ENCODE results near the gene ROR1. TPM values are rescaled to one million over a fixed set of nuclear protein-coding genes. Genes with fewer than 3 reads are reported as not detected.

The ROR1 gene
- total RNA-seq, 1 experiment from 2014 or later, result not detected

GRCh38 chr1:63870152-63870551, 96.3 kb downstream of the ROR1 start:
- in situ Hi-C loops (cut with HindIII; ENCODE audit: low sequenced_read_pairs), result no loop called here
- DNase-seq (ENCODE audit: low spot score), result no peak

- DNase-seq (ENCODE audit: low spot score), result no peak
- in situ Hi-C loops (cut with HindIII; ENCODE audit: low sequenced_read_pairs), result no loop called here
These were observed 97.6 kb downstream of the ROR1 start for GRCh38 chr1:63871463-63871862.

DNA sequence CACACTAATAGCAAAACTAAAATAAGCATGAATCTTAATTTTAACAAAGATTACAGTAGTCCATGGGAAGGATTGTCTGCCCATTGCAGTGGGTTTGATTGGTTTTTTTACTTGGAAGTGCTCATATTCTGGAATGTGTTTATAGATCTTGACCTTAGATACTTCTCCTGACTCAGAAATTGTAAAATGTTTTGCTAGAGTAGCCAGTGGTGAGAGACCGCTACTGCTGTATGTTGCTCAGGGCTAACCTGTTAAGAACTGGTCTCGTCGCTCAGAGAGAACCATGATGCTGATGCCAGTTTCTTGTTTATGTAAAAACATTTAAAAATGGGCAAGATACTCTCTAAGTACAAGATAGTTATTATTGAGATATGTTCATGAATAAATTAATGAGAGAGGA, 99.9 kb downstream of the ROR1 start:
- in situ Hi-C loops (cut with HindIII; ENCODE audit: low sequenced_read_pairs), result no loop called here
- no peak for DNase-seq (ENCODE audit: low spot score)

- no peak for DNase-seq (ENCODE audit: low spot score)
- in situ Hi-C loops (cut with HindIII; ENCODE audit: low sequenced_read_pairs), result no loop called here
These were observed 100.6 kb downstream of the ROR1 start for GRCh38 chr1:63874278-63874880.

GRCh38 chr1:63875636-63876035, 101.8 kb downstream of the ROR1 start:
- in situ Hi-C loops (cut with HindIII; ENCODE audit: low sequenced_read_pairs), result no loop called here
- no peak for DNase-seq (ENCODE audit: low spot score)

- in situ Hi-C loops (cut with HindIII; ENCODE audit: low sequenced_read_pairs), result no loop called here
These were observed 103.4 kb downstream of the ROR1 start for GRCh38 chr1:63877021-63877767.

GRCh38 chr1:63877816-63878215, 104.0 kb downstream of the ROR1 start:
- in situ Hi-C loops (cut with HindIII; ENCODE audit: low sequenced_read_pairs), result no loop called here
- no peak for DNase-seq (ENCODE audit: low spot score)

More at GRCh38 chr1:63877021-63877767, 103.4 kb downstream of the ROR1 start:
- no peak for DNase-seq (ENCODE audit: low spot score)

GRCh38 chr1:63878932-63879331, 105.1 kb downstream of the ROR1 start:
- in situ Hi-C loops (cut with HindIII; ENCODE audit: low sequenced_read_pairs), result no loop called here
- no peak for DNase-seq (ENCODE audit: low spot score)

DNA sequence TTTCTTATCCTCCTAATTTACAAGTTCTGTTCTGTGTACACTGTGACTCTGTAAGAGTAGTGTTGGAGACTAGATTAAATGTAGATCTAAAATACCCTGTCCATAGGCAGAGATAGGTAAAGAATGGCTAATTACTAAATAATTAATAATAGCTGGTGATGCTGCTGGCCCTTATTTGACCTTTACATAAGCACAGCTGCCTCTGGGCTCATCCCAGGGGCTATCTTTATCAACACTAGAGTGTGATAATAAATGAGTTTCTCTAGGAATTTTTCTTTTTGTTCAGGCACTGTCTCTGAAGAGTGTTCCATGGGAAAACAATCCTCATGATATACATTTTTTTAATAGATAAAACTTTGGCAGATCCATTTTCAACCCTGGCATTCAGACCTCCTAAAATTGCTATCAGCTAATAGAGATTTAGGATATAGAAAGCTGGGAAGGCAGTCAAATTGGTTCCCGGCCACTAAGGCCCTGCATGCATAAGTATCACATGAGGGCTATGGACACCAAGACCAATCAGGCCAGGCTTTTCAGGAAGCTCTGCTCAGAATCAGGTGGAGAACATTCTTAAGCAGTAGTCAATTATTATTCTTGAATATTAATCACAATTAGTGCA, 107.2 kb downstream of the ROR1 start:
- DNase-seq (ENCODE audit: low spot score), result no peak
- in situ Hi-C loops (cut with HindIII; ENCODE audit: low sequenced_read_pairs), result no loop called here

DNA sequence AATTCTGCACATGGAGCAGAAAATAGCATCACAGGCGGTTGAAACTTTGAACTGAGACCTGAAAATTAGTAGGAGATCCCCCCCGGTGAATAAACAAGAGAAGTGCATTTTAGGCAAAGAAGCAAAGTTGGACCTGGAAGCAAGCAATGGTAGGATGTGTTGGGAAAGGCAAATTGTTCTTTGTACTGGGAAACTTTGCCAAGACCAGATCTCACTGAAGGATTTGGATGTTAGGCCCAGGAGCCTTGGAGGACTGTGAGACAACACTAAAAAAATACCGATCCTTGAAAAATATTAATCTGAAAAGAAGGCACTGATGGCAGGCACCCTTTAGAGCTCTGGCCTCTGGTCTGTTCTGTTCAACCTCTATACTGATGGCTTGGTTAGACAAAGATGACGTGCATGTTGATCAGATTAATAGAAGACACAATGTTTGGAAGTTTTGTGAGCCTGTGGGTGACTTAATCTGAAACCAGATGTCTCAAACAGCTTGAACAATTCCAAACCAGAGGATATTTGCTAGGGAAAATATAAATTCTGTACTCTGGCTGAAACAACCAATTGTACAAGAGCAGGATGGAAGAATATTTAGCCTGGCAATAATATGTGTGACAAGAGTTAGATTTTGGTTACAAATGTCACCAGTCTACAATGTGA, 108.4 kb downstream of the ROR1 start:
- in situ Hi-C loops (cut with HindIII; ENCODE audit: low sequenced_read_pairs), result no loop called here

DNA sequence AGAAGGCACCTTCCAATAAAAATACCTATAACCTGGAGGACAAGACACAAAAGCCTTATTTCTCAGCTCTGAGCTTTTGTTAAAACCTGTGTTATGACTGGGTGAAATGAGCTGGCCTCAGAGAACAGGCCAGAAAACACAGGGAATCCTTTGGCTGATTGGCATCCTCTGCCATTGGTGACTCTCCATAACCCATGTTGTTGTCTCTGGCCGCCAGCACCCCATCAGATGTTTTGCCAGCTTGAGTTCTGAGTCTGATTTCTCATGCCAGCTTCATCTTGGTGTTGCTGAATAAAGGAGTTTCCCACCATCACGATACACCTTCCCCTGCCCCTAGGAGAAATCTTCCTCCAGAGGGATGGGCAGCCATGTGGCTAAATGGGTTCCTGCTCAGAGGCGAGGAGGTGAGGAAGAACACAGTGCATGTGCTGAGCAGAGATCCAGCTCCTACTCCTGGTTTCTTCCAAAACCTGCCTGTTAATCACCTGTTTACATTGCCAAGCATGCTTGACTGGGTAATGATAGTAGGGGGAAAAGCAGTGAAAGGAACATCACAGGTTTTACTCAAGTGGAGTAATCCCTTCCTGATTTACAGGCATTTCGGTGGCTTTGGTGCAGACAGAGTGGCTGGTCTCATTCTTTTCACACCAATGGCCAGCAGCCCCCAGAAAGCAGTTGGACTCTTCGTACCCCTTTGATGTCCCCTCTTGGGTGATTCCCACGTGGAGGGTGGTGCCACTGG, 109.8 kb downstream of the ROR1 start:
- in situ Hi-C loops (cut with HindIII; ENCODE audit: low sequenced_read_pairs), result no loop called here
- peak; percentile 81 for DNase-seq (ENCODE audit: low spot score)

More for the DNA sequence above, 108.4 kb downstream of the ROR1 start:
- DNase-seq (ENCODE audit: low spot score), result no peak

- DNase-seq (ENCODE audit: low spot score), result no peak
- in situ Hi-C loops (cut with HindIII; ENCODE audit: low sequenced_read_pairs), result no loop called here
These were observed 110.7 kb downstream of the ROR1 start for GRCh38 chr1:63884486-63884885.

DNA sequence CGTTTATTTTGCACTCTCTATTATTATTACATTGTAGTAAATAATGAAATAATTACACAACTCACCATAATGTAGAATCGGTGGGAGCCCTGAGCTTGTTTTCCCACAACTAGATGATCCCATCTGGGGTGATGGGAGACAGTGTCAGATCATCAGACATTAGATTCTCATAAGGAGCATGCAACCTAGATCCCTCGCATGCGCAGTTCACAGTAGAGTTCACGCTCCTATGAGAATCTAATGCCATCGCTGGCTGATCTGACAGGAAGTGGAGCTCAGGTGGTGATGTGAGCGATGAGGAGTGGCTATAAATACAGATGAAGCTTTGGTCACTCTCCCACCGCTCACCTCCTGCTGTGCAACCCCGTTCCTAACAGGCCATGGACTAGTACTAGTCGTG, 112.1 kb downstream of the ROR1 start:
- no peak for DNase-seq (ENCODE audit: low spot score)
- in situ Hi-C loops (cut with HindIII; ENCODE audit: low sequenced_read_pairs), result no loop called here

DNA sequence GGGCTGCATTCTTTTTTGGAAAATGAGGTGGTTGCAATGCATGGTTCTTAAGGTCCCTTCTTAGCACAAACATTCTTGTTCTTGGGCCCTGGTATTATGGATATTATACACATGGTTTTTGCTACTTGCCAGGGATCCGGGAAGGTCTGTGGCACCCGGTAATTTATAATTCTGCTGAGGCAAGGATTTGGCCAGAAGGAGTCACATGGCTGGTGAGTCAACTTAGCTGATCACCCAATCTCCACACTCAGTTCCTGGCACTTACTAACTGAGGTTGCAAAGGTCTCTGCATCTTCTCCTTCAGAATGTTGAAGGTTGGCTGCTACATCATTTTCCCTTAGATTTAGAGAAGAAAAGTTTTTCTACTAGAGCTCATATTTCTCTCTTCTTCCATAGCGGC, 112.5 kb downstream of the ROR1 start:
- DNase-seq (ENCODE audit: low spot score), result no peak
- in situ Hi-C loops (cut with HindIII; ENCODE audit: low sequenced_read_pairs), result no loop called here

DNA sequence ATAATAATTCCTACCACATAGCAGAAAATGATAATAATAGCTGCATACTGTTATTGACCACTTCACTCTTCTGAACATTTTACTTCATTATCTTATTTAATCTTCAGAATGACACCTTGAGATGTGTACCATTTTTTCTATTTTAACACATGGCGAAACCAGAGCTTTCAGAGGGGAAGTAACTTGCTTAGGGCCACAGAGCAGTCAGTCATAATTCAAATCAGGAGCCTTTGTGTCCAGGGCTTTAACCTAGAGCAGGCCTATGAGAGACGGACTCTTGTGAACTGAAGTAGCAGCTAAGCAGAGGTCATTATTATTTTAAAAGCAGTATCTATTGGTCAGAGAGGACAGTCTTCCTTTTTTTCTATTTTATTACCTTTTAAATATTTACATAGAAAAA, 114.0 kb downstream of the ROR1 start:
- DNase-seq (ENCODE audit: low spot score), result no peak
- in situ Hi-C loops (cut with HindIII; ENCODE audit: low sequenced_read_pairs), result no loop called here

GRCh38 chr1:63888984-63889383, 115.2 kb downstream of the ROR1 start:
- no peak for DNase-seq (ENCODE audit: low spot score)

DNA sequence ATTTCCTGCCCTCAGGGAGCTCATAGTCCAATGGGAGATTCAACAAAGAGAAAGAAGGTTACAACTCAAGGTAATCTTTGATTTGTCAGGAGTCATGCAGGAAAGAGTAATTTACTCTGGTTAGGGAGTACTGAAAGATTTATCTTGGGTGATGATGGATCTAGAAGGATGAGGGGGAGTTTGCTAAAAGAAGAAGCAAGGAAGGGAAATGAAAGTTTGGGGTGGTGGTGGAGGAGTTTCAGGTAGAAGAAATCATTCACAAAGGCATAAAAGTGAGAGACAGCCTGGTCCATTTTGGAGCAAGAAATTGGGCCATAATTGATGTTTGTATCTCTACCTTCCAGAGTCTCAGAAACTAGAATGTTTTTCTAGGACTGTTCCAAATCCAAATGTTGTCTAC, 116.7 kb downstream of the ROR1 start:
- in situ Hi-C loops (cut with HindIII; ENCODE audit: low sequenced_read_pairs), result no loop called here
- DNase-seq (ENCODE audit: low spot score), result no peak

More at GRCh38 chr1:63888984-63889383, 115.2 kb downstream of the ROR1 start:
- in situ Hi-C loops (cut with HindIII; ENCODE audit: low sequenced_read_pairs), result no loop called here

DNA sequence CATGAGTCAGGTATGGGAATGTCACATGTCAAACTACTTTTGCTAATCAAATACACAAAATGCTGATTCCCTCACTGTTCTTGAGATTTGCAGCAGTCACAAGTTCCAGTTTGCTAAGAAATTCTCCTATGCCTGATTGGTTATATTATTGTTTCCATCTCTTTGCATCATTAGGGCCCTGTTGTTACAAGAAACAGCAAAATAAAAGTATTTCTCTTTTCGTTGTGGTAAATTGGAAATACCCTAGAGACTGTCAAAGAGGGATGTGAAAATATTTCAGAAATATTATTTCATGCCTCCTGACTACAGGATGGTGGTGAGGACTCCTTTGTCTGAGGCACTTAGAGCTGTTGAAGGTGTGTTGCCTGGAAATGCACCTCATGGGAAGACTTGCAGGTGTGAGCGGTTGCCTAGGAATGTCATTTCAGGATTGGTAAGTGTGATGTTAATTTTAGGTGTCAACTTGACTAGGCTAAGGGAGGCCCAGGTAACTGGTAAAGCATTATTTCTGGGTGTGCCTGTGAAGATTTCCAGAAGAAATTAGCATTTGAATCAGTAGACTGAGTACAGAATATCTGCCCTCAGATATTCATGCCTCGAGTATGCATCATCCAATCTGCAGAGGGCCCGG, 117.4 kb downstream of the ROR1 start:
- in situ Hi-C loops (cut with HindIII; ENCODE audit: low sequenced_read_pairs), result no loop called here

More for the DNA sequence above, 117.4 kb downstream of the ROR1 start:
- DNase-seq (ENCODE audit: low spot score), result no peak
